Hematopoietic multipotent progenitor cell treated with erythropoietin and hydrocortisone succinate and interleukin-3 and kit ligand, for 6 days (in vitro differentiated cells): ENCODE results near the gene NOSTRIN.
"Not testable (repeated sequence)": the region's sequence is repeated elsewhere in the genome, so short reads cannot be mapped to it uniquely, and the experiment has no call there.

Experiments
- DNase-seq: peaks from one replicate; pipeline ENCODE4 v3.0.0-alpha.2; 2015

NOSTRIN gene

DNA sequence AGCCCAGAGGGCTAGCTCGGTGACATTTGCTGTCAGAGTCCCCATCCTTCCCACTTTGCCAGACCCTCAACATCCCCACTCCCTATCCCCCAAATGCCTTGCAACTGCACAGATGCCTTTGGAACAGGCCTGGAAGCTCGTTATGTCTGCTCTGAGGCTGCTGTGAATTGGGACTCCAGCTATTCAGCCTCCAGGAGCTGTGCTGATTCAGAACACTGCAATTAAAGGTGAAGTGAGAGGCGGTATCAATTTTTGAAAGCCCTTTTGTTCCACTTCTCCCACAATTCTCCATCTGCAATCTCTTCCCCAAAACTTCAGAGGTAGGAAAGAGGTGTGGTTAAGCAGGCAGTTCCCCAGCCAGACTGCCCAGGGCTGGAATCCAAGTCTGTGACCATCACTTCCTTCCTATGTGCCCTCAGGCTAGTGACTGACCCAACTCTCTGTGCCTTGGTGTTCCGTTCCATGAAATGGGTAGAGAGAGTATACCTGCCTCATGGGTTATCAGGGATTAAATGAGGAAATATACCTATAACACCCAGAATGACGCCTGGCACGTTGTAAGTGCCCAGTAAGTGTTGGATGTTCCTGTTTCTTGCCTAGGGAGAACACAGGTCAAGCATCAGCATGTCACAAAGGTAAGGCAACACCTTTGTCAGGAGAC lies 17.5 kb downstream of the NOSTRIN start:
- no peak for DNase-seq

DNA sequence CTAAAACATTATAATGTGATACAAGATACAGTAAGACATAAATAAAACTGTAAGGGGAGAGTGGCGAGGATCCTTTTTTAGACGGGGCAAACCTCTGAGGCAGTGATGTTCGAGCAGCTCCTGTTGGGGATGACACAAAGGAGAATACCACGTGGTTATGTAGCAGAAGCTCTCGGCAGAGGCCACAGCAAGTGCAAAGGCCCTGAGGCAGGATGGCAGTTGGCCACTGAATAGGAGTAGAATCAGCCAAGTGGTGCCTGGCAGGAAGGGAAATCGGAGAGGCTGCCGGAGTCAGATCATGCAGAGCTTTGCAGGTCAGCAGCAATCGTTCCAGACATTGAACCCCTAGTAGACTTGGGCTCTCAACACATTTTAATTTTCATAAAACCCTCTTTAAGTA lies 19.1 kb downstream of the NOSTRIN start:
- DNase-seq, result no peak

DNA sequence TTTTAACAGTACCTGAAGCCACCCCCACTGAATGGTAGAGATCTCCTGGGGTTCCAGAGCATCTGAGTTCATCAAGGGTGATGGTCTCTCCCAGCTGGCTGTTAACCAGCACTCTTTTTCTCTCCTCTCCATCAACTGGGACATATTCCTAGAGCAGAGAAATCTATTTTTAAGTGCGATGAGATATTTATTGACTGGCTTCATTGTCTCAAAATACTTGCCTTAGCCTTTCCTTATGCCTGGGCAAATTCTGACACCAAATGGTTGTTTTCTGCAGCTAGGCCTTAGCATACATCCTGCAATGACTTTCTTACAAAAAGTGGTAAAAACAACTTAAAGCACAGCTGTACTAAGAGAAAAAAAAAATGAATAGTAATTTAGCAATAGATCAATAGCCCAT lies 19.6 kb downstream of the NOSTRIN start:
- DNase-seq, result no peak

DNA sequence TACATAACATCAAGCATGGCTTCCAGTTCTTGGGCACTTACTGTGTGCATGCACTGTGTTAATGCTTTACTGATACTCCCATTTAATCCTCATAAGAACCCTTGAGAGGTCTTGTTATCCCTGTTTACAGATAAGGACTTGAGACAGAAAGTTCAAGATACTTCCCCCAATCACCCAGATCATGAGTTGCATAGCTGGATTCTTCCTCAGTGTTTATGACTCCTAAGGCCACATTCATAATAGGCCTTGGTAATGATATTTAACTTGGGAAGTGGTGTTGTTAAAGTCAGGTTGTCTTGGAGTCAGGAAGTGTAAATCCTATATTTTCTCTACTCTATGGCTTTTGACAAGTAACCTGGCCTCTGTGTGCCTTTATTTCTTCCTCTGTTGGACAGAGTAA lies 22.7 kb downstream of the NOSTRIN start:
- DNase-seq, result no peak

DNA sequence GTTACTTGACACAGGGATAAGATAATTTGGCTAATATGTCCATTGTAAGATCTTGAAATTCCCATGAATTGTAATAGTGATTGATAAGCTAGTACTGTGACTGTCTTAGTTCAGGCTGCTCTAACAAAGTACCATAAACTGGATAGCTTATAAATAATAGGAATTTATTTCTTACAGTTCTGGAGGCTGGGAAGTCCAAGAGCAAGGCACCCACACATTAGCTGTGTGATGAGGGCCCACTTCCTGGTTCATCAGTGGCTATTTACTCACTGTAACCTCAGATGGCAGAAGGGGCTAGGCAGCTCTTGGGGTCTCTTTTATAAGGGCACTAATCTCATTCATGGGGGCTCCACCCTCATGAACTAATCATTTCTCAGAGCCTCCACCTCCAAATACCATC lies 28.5 kb downstream of the NOSTRIN start:
- DNase-seq, result no peak

DNA sequence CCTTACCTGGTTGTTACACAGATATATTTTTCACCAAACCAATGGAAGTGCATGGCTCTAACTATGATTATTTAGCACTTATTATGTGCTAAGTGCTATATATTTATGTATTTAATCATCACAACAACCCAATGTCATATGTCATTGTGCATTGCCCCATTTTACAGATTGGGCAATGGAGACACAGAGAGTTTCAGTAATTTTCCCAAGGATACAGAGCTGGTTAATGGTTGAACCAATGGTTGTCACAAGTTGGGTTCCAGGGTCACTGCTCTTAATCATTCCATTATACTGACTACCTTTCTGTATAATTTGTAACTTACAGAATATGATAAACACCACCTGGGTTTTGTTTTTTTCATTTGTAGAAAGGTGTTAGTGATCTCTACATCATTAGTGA lies 29.2 kb downstream of the NOSTRIN start:
- DNase-seq, result no peak

DNA sequence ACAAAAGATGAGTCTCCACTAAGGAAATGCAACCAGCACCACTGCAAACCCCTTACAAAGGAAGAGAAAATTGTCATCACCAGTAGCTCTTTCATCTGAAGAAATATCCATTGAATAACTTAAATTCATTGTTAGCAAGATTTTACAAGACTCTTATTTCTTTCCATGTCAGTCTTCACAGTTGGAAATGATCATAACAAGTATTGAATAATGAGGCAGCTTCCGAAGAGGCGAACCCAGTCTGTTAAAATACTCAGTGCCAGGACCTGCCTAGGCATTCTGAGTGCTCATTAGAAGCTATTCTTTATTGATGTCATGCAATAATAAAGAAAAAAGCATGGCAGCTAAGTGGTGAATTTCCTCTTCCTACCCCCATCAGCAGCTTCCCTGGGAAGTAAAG lies 33.5 kb downstream of the NOSTRIN start:
- DNase-seq, result no peak

DNA sequence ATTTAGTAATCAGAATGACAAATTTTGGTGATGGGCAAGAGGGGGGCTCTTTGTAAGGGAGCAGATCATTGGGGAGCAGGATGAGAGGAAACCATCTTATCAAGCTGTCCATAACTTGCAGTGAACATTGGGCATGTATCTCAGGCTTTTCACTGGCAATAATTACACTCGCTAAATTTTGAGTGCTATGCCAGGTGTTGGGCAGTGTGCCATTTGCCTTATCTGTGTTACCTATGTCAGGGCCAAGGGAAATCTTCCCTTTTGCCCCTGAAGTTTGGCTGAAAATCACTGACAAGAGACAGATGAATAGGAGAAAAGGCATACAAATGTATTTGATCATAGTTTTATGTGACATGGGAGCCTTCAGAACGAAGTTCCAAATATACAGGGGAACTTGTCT lies 39.0 kb downstream of the NOSTRIN start:
- no peak for DNase-seq

DNA sequence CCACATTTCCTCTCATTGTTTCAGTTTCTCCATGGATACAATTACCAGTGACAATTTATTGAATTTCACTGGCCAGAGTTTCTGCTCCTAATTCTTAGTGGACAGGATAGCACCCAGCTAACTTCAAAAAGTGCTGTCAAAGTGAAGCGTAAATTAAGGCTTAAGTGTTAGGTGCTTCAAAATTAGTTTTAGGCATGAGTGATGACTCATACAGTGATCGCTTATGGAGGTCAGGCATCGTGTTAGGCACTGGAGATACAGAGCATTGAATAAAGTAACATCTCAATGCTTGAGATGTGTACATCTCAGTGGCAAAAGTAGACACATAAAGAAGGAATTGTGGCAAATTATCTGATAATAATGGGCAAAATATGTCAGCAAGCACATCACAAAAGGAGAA lies 40.8 kb downstream of the NOSTRIN start:
- DNase-seq, result no peak

DNA sequence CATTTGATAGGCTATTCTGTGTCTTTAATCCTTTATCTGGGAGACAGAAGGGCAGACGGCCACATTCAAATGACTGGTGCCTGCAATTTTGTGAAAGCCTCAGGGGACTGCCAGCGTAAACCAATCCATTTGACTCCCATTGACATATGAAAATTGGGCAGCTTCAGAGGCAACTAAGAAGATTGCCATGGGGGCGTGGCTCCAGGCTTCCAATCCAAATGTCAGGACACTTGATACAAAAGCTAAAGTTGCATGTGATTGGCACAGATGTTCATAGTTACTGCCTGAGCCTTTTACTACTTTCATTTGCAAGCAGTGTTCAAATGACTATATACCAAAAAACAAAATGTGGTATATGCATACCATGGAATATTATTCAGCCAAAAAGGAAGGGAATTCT lies 45.8 kb downstream of the NOSTRIN start:
- no peak for DNase-seq

DNA sequence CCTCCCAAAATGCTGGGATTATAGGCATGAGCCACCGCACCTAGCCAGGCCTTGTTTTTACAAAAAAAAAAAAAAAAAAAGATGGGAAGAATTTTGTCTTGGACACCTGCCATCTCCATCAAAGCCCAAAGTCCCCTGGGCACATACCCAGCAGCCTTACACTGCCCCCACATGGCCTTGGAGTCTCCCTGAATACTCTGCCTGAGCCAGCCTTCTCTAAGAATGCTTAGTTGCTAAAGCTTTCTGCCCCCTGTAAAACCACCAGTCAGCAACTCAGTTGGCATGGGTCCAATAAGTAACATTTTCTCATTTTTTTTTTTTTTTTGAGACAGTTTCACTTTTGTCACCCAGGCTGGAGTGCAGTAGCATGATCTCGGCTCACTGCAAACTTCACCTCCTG lies 47.2 kb downstream of the NOSTRIN start:
- DNase-seq, result peak; percentile 84

DNA sequence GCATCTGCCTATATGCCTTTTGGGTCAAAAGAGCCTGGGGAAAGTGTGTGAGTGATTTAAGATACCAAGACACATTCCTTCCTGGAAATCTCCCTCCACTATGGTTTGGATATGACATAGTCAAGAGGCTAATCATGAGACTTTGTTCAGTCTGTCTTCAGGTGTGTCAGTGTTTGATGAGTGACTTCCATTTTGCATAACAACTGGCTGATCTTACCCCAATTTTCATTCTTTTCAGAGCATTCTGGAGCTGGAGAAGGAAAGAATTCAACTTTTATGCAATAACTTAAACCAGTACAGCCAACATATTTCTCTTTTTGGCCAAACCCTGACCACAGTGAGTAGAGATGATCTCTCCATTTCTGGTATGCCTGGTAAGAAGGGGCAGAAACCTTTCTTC lies 48.4 kb downstream of the NOSTRIN start:
- no peak for DNase-seq

DNA sequence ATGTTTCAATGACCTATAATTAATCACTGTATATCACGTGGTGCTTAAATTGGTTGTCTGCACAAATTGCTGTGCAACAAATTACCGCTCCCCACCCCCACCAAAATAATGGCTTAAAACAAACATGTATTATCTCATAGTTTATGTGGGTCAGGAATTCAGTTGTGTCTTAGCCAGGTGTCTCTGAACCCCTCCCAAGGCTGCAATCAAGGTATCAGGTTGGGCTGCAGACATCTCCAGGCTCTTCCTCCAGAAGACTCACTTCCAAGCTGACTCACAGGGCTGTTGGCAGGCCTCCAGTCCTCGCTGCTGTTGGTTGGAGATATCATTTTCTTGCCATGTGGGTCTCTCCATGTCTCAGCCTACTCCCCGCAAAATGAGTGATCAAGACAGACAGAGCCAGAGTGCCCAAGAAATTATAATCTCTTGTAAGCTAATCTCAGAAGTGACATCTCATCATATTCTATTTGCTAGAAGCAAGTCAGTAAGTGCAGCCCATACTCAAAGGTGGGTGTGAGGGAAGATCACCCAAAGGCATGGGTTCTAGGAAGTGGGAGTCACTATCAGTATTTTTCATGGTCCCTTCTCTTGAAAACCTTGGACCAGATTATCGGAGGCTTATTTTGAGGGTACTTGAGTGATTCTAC lies 49.4 kb downstream of the NOSTRIN start:
- peak; percentile 97 for DNase-seq

DNA sequence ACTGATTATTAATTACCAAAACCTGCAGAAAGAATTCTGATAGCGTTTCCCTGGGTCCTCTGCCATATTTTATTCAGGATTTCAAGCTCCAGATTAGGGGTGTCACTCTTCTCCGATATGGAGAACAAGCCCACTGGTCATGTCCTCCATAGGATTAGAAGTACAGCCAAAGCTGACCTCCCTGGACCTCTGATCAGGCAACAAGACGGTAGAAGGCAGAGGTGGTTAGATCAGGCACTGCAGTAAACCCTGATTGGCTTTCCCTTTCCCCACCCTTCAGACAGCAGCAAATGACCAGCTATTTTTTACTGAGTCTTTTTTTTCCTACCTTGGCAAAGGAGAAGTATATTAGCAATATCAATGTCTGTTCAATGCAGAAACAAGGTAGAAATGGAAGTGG lies 50.0 kb downstream of the NOSTRIN start:
- DNase-seq, result peak; percentile 23

DNA sequence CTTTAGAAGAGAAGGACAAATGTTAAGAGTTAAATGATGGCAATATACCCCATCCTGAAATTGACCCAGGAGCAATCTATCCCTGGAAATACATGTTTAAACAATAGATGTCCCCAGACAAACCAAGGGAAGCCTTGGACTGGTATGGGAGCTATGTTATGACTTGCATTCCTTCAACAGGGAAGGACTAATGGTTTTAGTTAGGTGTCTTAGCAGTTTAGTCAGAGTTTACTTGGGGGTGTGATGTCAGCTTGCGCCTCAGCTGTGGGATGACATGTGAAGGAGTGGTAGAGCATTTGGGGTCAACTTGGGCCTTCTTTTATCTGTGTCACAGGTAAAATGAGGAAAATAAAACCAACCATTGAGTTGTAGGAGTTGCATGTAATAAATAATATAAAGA lies 51.0 kb downstream of the NOSTRIN start:
- DNase-seq, result no peak

DNA sequence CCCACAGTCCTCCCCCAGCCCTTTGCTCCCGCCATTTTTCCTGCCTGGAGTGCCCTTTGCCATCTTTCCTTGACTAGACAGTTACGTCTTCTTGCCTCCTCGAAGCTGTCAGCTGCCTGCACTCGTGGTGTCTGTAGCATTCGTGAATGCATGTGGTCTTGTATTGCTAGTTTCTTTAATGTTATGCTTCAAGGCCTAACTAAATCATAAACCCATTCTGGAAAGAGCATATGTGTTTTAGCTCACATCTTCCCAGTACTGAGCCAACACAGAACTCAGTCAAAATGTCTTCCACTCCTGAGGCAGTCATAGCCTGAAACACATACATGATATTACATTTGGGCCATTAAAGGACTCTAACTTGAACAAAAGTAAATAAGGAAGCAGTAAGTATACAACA lies 52.2 kb downstream of the NOSTRIN start:
- no peak for DNase-seq

DNA sequence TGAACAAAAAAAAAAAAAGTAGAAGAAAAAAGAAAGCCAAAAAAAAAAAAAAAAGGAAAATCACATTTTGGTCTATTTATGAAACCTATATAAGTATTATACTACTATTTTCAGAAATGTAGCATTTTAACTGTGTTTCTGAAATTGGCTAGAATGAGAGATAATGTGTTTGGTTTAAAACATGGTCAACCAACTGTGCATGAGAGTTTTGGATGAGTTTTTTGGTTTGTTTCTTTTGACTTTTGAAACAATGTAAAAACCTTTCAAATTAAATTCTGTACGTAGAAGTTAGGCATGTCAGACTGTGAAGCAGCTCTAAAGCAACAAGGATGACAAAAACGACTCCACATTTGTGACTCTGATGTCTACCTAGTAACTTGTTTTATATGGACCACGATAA lies 53.2 kb downstream of the NOSTRIN start:
- no peak for DNase-seq

DNA sequence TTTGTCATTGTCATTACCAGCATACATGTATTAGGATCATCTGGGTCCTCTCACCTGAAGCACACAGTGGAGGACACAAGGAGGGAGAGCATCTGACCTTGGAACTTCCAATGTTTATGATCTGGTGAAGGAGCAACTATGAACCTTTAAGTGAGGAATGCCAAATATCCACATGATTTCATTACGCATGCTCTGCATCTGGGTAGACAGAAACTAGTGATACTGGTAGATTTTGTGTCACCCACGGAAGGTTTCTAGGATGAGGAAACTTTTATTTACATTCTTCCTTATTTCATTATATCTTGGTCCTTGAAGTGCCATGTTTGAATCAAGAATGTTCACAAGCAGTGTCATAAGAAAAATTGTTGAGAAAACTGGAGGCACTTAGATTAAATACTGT lies 55.7 kb downstream of the NOSTRIN start:
- no peak for DNase-seq

DNA sequence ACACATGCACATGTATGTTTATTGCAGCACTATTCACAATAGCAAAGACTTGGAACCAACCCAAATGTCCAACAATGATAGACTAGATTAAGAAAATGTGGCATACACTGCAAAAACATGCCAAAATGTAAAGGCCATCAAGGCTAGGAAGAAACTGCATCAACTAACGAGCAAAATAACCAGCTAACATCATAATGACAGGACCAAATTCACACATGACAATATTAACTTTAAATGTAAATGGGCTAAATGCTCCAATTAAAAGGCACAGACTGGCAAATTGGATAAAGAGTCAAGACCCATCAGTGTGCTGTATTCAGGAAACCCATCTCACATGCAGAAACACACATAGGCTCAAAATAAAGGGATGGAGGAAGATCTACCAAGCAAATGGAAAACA lies 64.7 kb downstream of the NOSTRIN start:
- not testable (repeated sequence) for DNase-seq

DNA sequence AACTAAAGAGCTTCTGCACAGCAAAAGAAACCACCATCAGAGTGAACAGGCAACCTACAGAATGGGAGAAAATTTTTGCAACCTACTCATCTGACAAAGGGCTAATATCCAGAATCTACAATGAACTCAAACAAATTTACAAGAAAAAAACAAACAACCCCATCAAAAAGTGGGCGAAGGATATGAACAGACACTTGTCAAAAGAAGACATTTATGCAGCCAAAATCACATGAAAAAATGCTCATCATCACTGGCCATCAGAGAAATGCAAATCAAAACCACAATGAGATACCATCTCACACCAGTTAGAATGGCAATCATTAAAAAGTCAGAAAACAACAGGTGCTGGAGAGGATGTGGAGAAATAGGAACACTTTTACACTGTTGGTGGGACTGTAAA lies 67.9 kb downstream of the NOSTRIN start:
- not testable (repeated sequence) for DNase-seq

DNA sequence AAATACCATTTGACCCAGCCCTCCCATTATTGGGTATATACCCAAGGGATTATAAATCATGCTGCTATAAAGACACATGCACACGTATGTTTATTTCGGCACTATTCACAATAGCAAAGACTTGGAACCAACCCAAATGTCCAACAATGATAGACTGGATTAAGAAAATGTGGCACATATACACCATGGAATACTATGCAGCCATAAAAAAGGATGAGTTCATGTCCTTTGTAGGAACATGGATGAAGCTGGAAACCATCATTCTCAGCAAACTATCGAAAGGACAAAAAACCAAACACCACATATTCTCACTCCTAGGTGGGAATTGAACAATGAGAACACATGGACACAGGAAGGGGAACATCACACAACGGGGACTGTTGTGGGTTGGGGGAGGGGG lies 68.4 kb downstream of the NOSTRIN start:
- DNase-seq, result not testable (repeated sequence)

DNA sequence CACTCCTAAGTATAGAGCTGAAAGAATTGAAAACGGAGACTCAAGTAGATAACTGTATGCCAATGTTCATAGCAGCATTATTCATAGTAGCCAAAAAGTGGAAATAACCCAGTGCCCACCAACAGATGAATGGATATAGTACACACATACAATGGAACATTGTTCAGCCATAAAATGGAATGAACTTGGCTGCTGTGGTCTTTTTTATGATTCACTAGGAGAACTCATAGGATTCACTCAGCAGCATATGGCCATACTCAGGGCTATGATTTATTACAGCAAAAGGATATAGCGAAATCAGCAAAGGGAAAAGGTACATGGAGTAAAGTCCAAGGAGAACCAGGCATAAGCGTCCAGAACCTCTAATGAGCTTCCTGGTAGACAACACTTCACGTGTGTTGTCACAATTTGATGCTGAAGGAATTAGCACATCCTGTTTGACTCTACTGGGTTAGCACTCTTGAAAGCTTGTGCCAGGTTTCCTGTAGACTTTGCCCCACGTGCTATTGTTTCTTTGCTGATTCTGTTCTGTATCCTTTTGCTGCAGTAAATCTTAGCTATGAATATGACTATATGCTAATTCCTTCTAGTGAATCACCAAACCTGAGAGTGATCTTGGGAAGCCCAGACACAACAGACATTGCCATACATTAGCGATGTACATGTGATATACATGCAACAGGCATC lies 72.1 kb downstream of the NOSTRIN start:
- no peak for DNase-seq

DNA sequence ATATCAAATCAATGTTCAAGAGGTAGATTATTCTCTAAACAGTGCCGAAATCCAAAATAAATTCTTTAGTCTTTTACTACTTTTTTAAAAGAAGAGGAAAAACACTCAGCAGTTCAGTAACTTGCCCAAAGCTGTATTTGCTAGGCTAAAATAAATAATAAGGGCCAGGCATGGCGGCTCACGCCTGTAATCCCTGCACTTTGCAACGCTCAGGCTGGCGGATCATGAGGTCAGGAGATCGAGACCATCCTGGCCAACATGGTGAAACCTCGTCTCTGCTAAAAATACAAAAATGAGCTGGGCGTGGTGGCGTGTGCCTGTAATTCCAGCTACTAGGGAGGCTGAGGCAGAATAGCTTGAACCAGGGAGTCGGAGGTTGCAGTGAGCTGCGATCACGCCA lies 79.7 kb downstream of the NOSTRIN start:
- DNase-seq, result not testable (repeated sequence)

DNA sequence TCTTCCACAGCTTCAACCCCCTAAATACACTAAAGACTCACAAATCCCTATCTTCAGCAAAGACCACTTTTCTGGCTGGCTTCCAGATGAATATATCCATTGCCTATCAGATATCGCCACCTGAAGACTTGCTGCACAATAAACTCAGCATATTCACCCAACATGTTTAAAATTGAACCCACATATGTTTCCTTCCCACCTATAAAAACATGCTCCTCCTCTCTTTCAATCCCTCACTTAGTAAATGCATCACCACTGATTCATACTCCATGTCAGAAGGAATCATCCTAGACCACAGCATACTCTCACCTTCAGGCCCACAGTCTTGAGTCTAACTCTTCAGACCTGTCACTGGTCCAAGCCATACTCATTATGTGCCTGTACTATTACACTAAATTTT lies 82.5 kb downstream of the NOSTRIN start:
- peak; percentile 61 for DNase-seq

DNA sequence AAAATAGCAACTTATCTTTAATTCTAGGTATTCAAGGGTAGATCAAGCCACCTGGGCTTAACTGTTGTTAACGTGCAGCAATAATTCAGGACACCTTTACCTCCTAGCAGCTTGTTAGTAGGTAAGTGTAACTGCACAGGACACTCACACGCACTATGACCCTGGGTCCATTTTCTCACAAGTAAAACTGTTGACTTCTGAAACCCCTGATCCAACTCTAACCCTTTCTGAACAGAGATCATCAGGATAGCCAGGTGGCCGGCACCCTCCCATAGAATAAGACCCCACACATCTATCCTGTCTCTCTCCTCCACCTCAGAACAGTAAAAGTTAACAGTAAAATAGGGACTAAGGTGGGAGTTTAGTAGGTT lies 87.2 kb downstream of the NOSTRIN start:
- DNase-seq, result peak; percentile 31
